ENCODE measurements around the gene CDHR3. TPM values are rescaled to one million over a fixed set of nuclear protein-coding genes. Genes with fewer than 3 reads are reported as not detected.

Gene CDHR3
- total and polyA plus RNA-seq, 2 of the 8 experiments (the other 6 are each of a cell fraction or from before 2014, with no cell fraction given) = 6.4 to 6.8 TPM

DNA sequence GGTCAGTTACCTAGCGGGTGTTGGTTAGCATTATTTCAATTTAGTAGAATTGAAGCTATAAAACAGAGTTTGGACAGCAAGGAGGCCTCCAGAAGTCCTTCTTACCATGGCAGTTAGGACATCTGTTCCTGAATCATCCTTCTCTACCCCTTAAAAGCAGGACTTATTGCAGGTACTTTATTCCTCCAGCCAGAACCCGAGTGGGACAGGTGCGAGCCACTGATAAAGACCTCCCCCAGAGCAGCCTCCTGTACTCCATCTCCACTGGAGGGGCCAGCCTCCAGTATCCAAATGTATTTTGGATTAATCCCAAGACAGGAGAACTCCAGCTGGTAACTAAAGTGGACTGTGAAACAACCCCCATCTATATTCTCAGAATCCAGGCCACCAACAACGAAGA, 54.6 kb downstream of the CDHR3 start:
- Histone ChIP-seq H2BK5ac (ENCODE audit: low read depth, low read length) (no peak overlapping the region), H4K8ac (ENCODE audit: extremely low read depth, insufficient read depth, low read length) (no peak overlapping the region), H2AFZ (ENCODE audit: low read length) (no peak overlapping the region), H3K9me3 (ENCODE audit: insufficient read depth in 2 of 2, low read depth in 1 of 2, low read length in 1 of 2) (no peaks in the 10 kb centered on the region), H2BK120ac (replicated peaks; ENCODE audit: low read depth, low read length) (no peak overlapping the region), H2BK12ac (ENCODE audit: low read depth, low read length) (no peak overlapping the region), H2BK20ac (ENCODE audit: low read length) (no peak overlapping the region; the same call in 1 of the 2 replicates), H3K27ac (ENCODE audit: low read depth, low read length) (no peak overlapping the region), H3K36me3 (ENCODE audit: control insufficient read depth in 2 of 4, insufficient read depth in 4 of 4, low read length in 3 of 4) (no peaks in the 10 kb centered on the region), H3K4me1 (replicated peaks in 1 of 4; ENCODE audit: control insufficient read depth in 3 of 4, insufficient read depth in 4 of 4, low read length in 3 of 4) (peaks cover 8 to 19% (median 13%) of the 10 kb centered on the region in 4 experiments; a peak in 6 of 7 replicates), H4K5ac (ENCODE audit: insufficient read length, low read depth, low read length) (no peak overlapping the region), H3K4ac (replicated peaks; ENCODE audit: insufficient read length, low read depth, low read length) (no peak overlapping the region), H3K23me2 (ENCODE audit: low read depth, low read length) (no peaks in the 10 kb centered on the region), H2AK5ac (ENCODE audit: low read depth, low read length) (no peak overlapping the region), H3K23ac (ENCODE audit: insufficient read length) (no peak overlapping the region), H3K4me2 (ENCODE audit: insufficient read depth in 1 of 2, low read depth in 2 of 2, low read length in 2 of 2) (no peak overlapping the region), H2BK15ac (ENCODE audit: low read length) (0 out of 2 replicates have a peak overlapping the region, but pooled peaks have one; percentile 25), H3K14ac (ENCODE audit: insufficient read length) (no peak overlapping the region), H3K27me3 (replicated peaks in 1 of 4; ENCODE audit: control insufficient read depth in 3 of 4, extremely low read depth in 1 of 4, insufficient read depth in 3 of 4, low read length in 3 of 4) (no peaks in the 10 kb centered on the region), H3K9ac (replicated peaks in 1 of 4; ENCODE audit: extremely low read depth in 1 of 4, low read depth in 3 of 4, low read length in 3 of 4) (no peak overlapping the region), H3K79me1 (ENCODE audit: low read depth, low read length) (no peaks in the 10 kb centered on the region), H4K91ac (replicated peaks; ENCODE audit: insufficient read length, low read length) (no peak overlapping the region), H4K20me1 (replicated peaks in 1 of 2; ENCODE audit: control insufficient read depth in 1 of 2, insufficient read depth in 2 of 2, low read length in 2 of 2) (no peaks in the 10 kb centered on the region), H3K4me3 (ENCODE audit: extremely low read depth in 1 of 4, insufficient read depth in 2 of 4, low read depth in 3 of 4, low read length in 4 of 4) (no peak overlapping the region), H3K56ac (replicated peaks; ENCODE audit: insufficient read length, low read depth, low read length) (no peak overlapping the region), H3K18ac (ENCODE audit: extremely low read depth, low read length) (no peak overlapping the region), H3K79me2 (ENCODE audit: control insufficient read depth in 1 of 2, insufficient read depth in 2 of 2, low read length in 2 of 2) (no peaks in the 10 kb centered on the region)
- DNase-seq (ENCODE audit: low read depth in 1 of 2, low spot score in 2 of 2) = no peak
- POLR2A ChIA-PET (ENCODE audit: partially characterized antibody) = interaction anchor here (0.6 kb wide), 1 partner anchor 49 kb away, joined by 3 read pairs; no protein-coding TSS in a partner anchor
- CTCF ChIA-PET (ENCODE audit: partially characterized antibody) = interaction anchor here (1.3 to 6.9 kb wide), 4 partner anchors 10 to 111 kb away, joined by 3 to 68 read pairs (median 5); no protein-coding TSS in a partner anchor
- 100% methylated on average over 4 of the region's 4 CpGs; no CpG with 5 or more reads in 1 of the 2 experiments for whole genome bisulfite sequencing, 2 experiments (ENCODE audit: extremely low coverage in 1 of 2, insufficient coverage in 1 of 2, insufficient read length in 1 of 2, insufficient replicate concordance in 2 of 2, low coverage in 1 of 2, low lambda C conversion rate in 2 of 2, missing lambda C conversion rate in 1 of 2)
- no peak for FAIRE-seq
- TF ChIP-seq BACH1 (IDR thresholded peaks at IDR 0.05; ENCODE audit: low read length) = no peak
- TF ChIP-seq, protein P1, sequence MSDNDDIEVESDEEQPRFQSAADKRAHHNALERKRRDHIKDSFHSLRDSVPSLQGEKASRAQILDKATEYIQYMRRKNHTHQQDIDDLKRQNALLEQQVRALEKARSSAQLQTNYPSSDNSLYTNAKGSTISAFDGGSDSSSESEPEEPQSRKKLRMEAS (IDR thresholded peaks at IDR 0.05) = no peak
- no peak for TF ChIP-seq HDAC6 (IDR thresholded peaks at IDR 0.05; ENCODE audit: low read depth, low read length)
- no peak for TF ChIP-seq EP300 (IDR thresholded peaks at IDR 0.05; ENCODE audit: borderline replicate concordance in 1 of 2, low read depth in 2 of 2, low read length in 2 of 2)
- TF ChIP-seq GABPA (IDR thresholded peaks at IDR 0.05; ENCODE audit: borderline replicate concordance, insufficient read depth, low read length) = no peak
- TF ChIP-seq SIN3A (conservative IDR thresholded peaks at IDR 0.05 in 1 of 2, IDR thresholded peaks at IDR 0.05 in 1 of 2; ENCODE audit: low read depth in 1 of 2, low read length in 2 of 2) = no peak
- TF ChIP-seq RNF2 (IDR thresholded peaks at IDR 0.05; ENCODE audit: borderline replicate concordance, low read depth, low read length, missing control alignments, poor library complexity, severe bottlenecking) = no peak
- no peak for TF ChIP-seq CHD2 (IDR thresholded peaks at IDR 0.05; ENCODE audit: low read length)
- no peak for TF ChIP-seq SIX5 (IDR thresholded peaks at IDR 0.05; ENCODE audit: low read depth, low read length)
- TF ChIP-seq JUN (IDR thresholded peaks at IDR 0.05; ENCODE audit: low read depth, low read length) = no peak
- no peak for TF ChIP-seq SRF (IDR thresholded peaks at IDR 0.05; ENCODE audit: low read depth, low read length)
